KMS-11 (cell line): Measurements from ENCODE around the gene RELL1.
A peak's percentile ranks its signal among the peaks of the same experiment; 100 is the strongest.

ENCODE experiments used
- H2AFZ ChIP-seq: fragments of 200-600 bp; sonication (generic); 2 replicates; pipeline ENCODE4 v1.6.1; 2016; ENCODE audit warnings: antibody characterized with exemption, mixed run types, low read depth
- H3K27ac ChIP-seq: fragments of 200-600 bp; sonication (generic); 2 replicates; pipeline ENCODE4 v1.6.1; 2016; ENCODE audit warnings: mild to moderate bottlenecking, mixed run types
- H3K27me3 ChIP-seq: fragments of 200-600 bp; sonication (generic); 2 replicates; pipeline ENCODE4 v1.6.1; 2017; ENCODE audit warnings: mild to moderate bottlenecking, low read depth, mixed run types, moderate library complexity; ENCODE audit not compliant: insufficient read depth
- H3K36me3 ChIP-seq: fragments of 200-600 bp; sonication (generic); 2 replicates; pipeline ENCODE4 v1.6.1; 2017; ENCODE audit warnings: mild to moderate bottlenecking, mixed run types; ENCODE audit not compliant: insufficient read depth
- H3K4me1 ChIP-seq: fragments of 200-600 bp; sonication (generic); 2 replicates; pipeline ENCODE4 v1.6.1; 2016; ENCODE audit warnings: mild to moderate bottlenecking, low read depth, mixed run types; ENCODE audit not compliant: poor library complexity, severe bottlenecking
- H3K4me2 ChIP-seq: fragments of 200-600 bp; sonication (generic); 2 replicates; pipeline ENCODE4 v1.7.0; 2016; ENCODE audit warnings: mild to moderate bottlenecking, mixed run types
- H3K4me3 ChIP-seq: fragments of 200-600 bp; sonication (generic); IDR thresholded peaks from 2 replicates; pipeline ENCODE4 v1.6.1; 2017; ENCODE audit warnings: low read depth, low read length, mixed read lengths; ENCODE audit not compliant: insufficient read depth
- H3K79me2 ChIP-seq: fragments of 200-600 bp; sonication (generic); 2 replicates; pipeline ENCODE4 v1.6.1; 2016; ENCODE audit warnings: low read depth, mixed run types; ENCODE audit not compliant: insufficient read depth
- H3K9ac ChIP-seq: fragments of 200-600 bp; sonication (generic); 2 replicates; pipeline ENCODE4 v1.6.1; 2016; ENCODE audit warnings: mild to moderate bottlenecking, mixed run types
- H4K20me1 ChIP-seq: fragments of 200-600 bp; sonication (generic); 2 replicates; pipeline ENCODE4 v1.6.1; 2016; ENCODE audit warnings: mild to moderate bottlenecking, mixed run types; ENCODE audit not compliant: insufficient read depth
- CTCF ChIP-seq: fragments of 200-600 bp; sonication (generic); conservative IDR thresholded peaks from 2 replicates; pipeline ENCODE4 v1.6.1; 2017; ENCODE audit warnings: low read depth, mild to moderate bottlenecking, antibody characterized with exemption, low read length, moderate library complexity, mixed read lengths

RELL1 gene

GRCh38 chr4:37693030-37693429, 6.9 kb upstream of the RELL1 start:
- Histone ChIP-seq H3K79me2 (no peaks in the 10 kb centered on the region), H3K27me3 (no peaks in the 10 kb centered on the region), H2AFZ (no peak overlapping the region), H3K4me1 (no peaks in the 10 kb centered on the region), H3K4me3 (no peak overlapping the region), H3K9ac (no peak overlapping the region), H3K36me3 (no peaks in the 10 kb centered on the region), H4K20me1 (no peaks in the 10 kb centered on the region), H3K4me2 (no peak overlapping the region), H3K27ac (no peak overlapping the region)
- TF ChIP-seq CTCF: no peak

- Histone ChIP-seq H3K9ac (no peak overlapping the region), H3K4me3 (no peak overlapping the region), H3K27me3 (no peaks in the 10 kb centered on the region), H3K79me2 (no peaks in the 10 kb centered on the region), H3K27ac (no peak overlapping the region), H3K36me3 (no peaks in the 10 kb centered on the region), H3K4me1 (no peaks in the 10 kb centered on the region), H3K4me2 (no peak overlapping the region), H4K20me1 (no peaks in the 10 kb centered on the region), H2AFZ (no peak overlapping the region)
- no peak for TF ChIP-seq CTCF
Observed at GRCh38 chr4:37690976-37691375, 4.8 kb upstream of the RELL1 start.

GRCh38 chr4:37689353-37690095, 3.3 kb upstream of the RELL1 start:
- H3K4me1 ChIP-seq: peaks cover 6% of the 10 kb centered on the region
- TF ChIP-seq CTCF: no peak
- H3K36me3 ChIP-seq: no peaks in the 10 kb centered on the region
- no peaks in the 10 kb centered on the region for H4K20me1 ChIP-seq
- no peak overlapping the region for H3K27ac ChIP-seq
- no peaks in the 10 kb centered on the region for H3K27me3 ChIP-seq
- H3K4me3 ChIP-seq: no peak overlapping the region
- H3K9ac ChIP-seq: no peak overlapping the region
- H2AFZ ChIP-seq: no peak overlapping the region
- no peak overlapping the region for H3K4me2 ChIP-seq
- no peaks in the 10 kb centered on the region for H3K79me2 ChIP-seq

DNA sequence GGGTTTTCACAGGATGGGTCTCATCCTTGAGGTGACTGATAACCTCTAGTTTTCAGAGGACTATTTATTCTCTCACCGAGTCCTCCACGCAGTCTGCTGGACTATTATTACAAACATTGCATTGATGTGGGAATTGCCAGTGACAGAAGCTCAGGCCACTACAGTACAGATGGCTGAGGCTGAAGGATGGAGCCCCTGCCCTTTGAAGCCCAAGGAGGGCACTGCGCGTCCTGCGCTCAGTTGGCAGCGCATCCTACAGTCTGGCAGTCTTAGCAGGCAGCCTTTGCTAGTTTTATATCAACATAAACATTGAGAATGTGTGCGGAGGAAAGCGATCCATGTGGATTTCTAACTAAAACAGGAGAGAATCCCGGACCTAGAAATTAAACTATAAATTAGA, 1.5 kb upstream of the RELL1 start:
- peaks cover 21% of the 10 kb centered on the region for H3K4me1 ChIP-seq
- H3K79me2 ChIP-seq: no peaks in the 10 kb centered on the region
- H3K4me2 ChIP-seq: no peak overlapping the region
- H4K20me1 ChIP-seq: no peaks in the 10 kb centered on the region
- H3K9ac ChIP-seq: no peak overlapping the region
- peak overlapping the region; percentile 90; the same call in 1 of the 2 replicates for H2AFZ ChIP-seq
- H3K27ac ChIP-seq: no peak overlapping the region
- no peaks in the 10 kb centered on the region for H3K27me3 ChIP-seq
- no peak overlapping the region for H3K4me3 ChIP-seq
- H3K36me3 ChIP-seq: no peaks in the 10 kb centered on the region
- no peak for TF ChIP-seq CTCF
